Kidney epithelial cell (primary cell): ENCODE data around the gene ACTR3. TPM values are rescaled to one million over a fixed set of nuclear protein-coding genes. Genes with fewer than 3 reads are reported as not detected.

Source experiments
- DNase-seq: peaks from one replicate; pipeline ENCODE4 v3.0.0-alpha.2; 2010; ENCODE audit warnings: low read depth
- H3K27me3 ChIP-seq: 2 replicates; pipeline ENCODE4 v1.6.0; 2011; ENCODE audit warnings: low read length; ENCODE audit not compliant: control insufficient read depth, insufficient read depth
- H3K36me3 ChIP-seq: 2 replicates; pipeline ENCODE4 v1.5.1; 2011; ENCODE audit warnings: low read length; ENCODE audit not compliant: control insufficient read depth, insufficient read depth
- H3K4me3 ChIP-seq: 2 replicates; pipeline ENCODE4 v1.5.1; 2011; ENCODE audit warnings: low read depth, mild to moderate bottlenecking, control low read depth, low read length
- total RNA-seq: library from RNA; depleted of rRNA; stranded (reverse); fragments of >200 nt; gene quantifications from 2 replicates; pipeline ENCODE4 v1.2.3, GENCODE V29; 2015
- TF ChIP-seq, protein P1 (sequence below): IDR thresholded peaks from 2 replicates; pipeline ENCODE4 v1.5.1; 2011; ENCODE audit warnings: mild to moderate bottlenecking, moderate library complexity, low read length, control low read depth, inconsistent platforms; ENCODE audit not compliant: insufficient read depth, poor library complexity, severe bottlenecking

Gene ACTR3
- total RNA-seq, 1 donor from 2014 or later = 240 TPM

DNA sequence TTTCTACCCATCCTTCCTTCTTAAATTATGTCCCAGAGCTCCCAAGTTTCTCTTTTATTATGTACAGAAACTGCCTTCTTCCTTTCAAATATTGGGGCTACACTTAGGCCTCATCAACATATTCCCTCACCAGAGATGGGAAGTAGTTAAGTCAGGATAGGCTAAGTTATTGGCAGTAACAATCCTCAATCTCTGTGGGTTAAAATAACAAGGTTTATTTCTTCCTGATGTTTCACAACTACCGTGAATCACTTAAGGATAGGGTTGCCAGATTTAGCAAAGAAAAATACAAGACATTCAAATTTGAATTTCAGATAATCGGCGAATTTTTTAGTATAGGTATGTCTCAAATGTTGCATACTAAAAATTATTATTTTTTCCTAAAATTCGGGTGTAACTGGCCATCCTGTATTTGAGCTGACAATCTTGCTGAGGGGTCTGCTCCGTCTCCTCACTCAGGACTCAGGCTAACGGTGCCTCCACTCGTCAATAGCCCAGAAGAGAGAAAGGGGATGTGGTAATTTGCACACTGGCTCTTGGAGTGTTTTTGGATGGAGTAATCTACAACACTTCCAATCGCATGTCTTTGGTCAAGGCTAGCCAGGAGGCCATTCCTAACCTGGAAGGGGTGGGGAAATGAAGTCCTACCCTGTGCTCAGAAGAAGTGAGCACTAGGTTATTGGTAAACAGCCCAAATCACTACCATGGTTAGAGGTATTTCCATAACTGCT, 91.7 kb downstream of the ACTR3 start:
- Histone ChIP-seq H3K36me3 (no peaks in the 10 kb centered on the region), H3K4me3 (no peak overlapping the region), H3K27me3 (no peaks in the 10 kb centered on the region)
- no peak for DNase-seq
- TF ChIP-seq, protein P1, sequence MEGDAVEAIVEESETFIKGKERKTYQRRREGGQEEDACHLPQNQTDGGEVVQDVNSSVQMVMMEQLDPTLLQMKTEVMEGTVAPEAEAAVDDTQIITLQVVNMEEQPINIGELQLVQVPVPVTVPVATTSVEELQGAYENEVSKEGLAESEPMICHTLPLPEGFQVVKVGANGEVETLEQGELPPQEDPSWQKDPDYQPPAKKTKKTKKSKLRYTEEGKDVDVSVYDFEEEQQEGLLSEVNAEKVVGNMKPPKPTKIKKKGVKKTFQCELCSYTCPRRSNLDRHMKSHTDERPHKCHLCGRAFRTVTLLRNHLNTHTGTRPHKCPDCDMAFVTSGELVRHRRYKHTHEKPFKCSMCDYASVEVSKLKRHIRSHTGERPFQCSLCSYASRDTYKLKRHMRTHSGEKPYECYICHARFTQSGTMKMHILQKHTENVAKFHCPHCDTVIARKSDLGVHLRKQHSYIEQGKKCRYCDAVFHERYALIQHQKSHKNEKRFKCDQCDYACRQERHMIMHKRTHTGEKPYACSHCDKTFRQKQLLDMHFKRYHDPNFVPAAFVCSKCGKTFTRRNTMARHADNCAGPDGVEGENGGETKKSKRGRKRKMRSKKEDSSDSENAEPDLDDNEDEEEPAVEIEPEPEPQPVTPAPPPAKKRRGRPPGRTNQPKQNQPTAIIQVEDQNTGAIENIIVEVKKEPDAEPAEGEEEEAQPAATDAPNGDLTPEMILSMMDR = no peak

DNA sequence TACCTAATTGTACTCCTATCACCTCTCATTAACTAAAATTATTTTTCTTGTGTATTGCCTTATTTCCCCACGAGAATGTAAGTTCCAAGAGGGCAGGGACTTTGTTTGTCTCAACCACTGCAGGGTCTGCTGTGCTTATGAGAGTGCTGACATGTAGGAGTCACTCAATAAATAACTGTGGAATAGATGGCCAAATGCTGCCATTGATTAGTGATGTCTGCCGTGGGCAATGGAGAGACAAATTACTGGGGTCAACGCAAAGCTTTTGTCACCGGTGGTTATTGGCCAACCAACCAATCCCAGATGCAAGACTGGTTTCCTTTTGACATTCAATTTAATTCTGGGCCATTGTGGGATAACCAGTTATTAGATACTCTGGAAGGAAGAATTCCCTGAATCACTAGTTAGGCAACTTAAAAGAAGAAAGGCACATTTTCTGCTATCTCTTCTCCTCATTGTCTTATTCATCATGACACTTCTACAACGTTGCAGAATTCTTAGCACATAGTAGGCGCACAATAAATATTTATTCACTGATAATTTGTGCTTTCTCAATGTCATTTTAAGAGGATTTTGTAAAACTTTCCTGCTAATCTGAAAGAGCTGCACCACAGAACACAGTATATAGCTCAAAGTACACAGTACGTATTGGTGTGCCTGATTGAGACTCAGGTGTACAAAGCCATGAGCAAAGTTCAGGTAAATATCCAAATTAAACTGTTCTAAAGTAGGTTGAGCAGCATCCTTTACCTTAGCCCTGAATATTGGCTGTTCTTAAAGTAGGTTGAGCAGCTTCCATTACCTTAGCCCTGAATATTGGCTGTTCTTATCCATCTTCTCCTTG, 95.9 kb downstream of the ACTR3 start:
- no peak for DNase-seq
- Histone ChIP-seq H3K27me3 (no peaks in the 10 kb centered on the region), H3K4me3 (no peak overlapping the region), H3K36me3 (no peaks in the 10 kb centered on the region)
- TF ChIP-seq, protein P1 = no peak

DNA sequence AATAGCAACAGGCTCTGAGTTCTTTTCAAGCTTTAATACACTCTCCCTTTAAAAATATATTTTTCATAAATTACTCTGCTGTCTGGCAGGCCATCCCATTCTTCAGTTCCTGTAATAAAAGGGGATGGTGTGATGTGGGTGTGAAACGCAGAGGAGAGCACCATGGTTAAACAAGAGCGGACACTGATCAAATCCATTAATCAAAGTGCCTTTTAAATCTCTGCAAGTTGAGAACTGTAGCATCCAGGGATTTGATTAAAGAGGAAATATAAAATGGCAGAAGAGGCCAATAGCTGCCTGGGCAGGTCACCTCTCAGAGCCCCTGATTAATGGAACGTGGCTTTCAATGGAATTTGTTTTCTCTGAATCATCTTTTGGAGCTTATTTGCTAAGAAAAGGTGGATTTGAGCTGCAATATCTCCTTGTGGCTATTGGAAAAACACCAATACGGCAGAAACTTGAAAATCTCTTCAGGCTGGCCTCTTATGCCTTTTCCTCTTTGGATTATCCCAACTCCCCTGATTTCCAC, 96.9 kb downstream of the ACTR3 start:
- Histone ChIP-seq H3K27me3 (no peaks in the 10 kb centered on the region), H3K36me3 (no peaks in the 10 kb centered on the region), H3K4me3 (no peak overlapping the region)
- DNase-seq = no peak
- TF ChIP-seq, protein P1 = no peak

DNA sequence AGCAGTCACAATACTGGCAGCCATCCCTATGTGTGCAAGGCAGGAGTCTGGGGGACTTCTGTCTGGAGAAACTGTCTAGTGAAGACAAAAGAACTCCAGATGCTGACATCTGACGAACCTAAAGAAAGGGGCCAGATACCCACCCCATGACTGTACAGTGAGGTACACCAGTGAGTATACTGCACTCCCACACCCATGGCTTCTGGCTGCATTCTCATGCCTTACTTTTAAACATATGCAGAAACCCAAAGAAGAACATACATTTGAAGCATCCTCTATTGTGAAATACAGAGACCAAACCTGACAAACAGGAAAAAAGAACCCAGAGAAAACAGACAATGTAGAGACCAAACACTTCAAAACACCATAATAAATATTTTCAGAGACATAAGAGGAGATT, 102.2 kb downstream of the ACTR3 start:
- Histone ChIP-seq H3K27me3 (no peaks in the 10 kb centered on the region), H3K36me3 (no peaks in the 10 kb centered on the region), H3K4me3 (no peak overlapping the region)
- TF ChIP-seq, protein P1 = no peak
- no peak for DNase-seq

DNA sequence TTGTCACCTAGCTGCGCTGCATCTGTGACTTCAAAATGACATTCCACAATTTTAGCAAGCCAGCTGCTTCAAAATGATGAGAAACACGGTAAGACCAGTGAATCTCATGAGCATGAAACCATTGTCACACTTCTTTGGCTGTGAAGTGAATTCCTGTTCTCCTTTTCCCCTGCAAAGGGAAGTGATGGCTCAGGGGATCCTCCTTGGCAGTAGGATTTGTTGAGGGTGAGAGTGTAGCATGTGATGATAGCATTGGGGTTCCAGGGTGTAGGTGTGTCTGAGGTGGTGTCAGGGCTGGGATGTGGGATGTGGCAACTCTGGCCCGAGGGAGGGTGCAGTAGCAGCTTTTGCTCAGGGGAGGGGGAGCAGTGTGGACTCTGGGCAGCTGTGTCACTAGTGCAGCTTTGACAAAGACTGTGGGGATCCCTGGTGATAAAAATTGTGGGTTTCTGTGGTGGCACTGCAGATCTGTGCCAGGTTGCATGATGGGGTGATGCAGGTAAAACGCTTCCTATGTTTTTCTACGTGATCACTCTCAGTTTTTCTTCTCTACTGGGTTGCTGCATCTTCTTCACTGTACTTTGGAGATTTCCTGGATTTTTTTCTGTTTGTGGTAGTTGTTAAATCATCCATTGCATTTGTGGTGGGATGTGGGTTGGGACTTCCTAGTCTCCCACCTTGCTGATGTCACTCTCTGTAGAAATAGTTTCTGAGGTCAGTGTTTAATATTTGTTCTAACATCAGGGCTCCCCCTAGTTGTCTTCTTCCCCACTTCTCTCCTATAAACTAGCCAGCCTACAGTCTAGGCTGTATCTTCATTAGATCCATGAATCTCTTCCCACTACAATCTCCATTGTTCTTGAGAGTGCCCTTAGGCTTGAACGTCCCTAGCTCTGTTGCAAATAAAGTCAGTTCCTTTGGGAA, 107.0 kb downstream of the ACTR3 start:
- DNase-seq = no peak

More for the DNA sequence above, 107.0 kb downstream of the ACTR3 start:
- no peaks in the 10 kb centered on the region for H3K27me3 ChIP-seq
- TF ChIP-seq, protein P1 = no peak
- no peak overlapping the region for H3K4me3 ChIP-seq
- no peaks in the 10 kb centered on the region for H3K36me3 ChIP-seq
